Keratinocyte (primary cell): ENCODE results near the gene GOLT1A. TPM values are rescaled to one million over a fixed set of nuclear protein-coding genes. Genes with fewer than 3 reads are reported as not detected.

Experiments
- DNase-seq: peaks from one replicate; pipeline ENCODE4 v3.0.0-alpha.2; 2011; ENCODE audit warnings: low read depth, missing footprints, low spot score
- FAIRE-seq: peaks from 2 replicates; lab custom pipeline; 2011; peaks lifted over from hg19 to GRCh38; lab: Jason Lieb, UNC
- H2AFZ ChIP-seq: 2 replicates; pipeline ENCODE4 v1.6.0; 2012; ENCODE audit warnings: low read length, control low read depth, inconsistent platforms; ENCODE audit not compliant: control insufficient read depth
- H3K27ac ChIP-seq: 2 replicates; pipeline ENCODE4 v1.5.1; 2011; ENCODE audit warnings: low read length; ENCODE audit not compliant: control insufficient read depth, insufficient read depth
- H3K27me3 ChIP-seq: 3 replicates; pipeline ENCODE4 v1.6.0; 2011; ENCODE audit warnings: low read length; ENCODE audit not compliant: control insufficient read depth, insufficient read depth; ENCODE audit errors: extremely low read depth
- H3K36me3 ChIP-seq, 2 experiments: 2 replicates in 1 of 2; 3 replicates in 1 of 2; pipeline ENCODE4 v1.5.1; 2011; ENCODE audit warnings: low read length in 2 of 2, mild to moderate bottlenecking in 1 of 2; ENCODE audit not compliant: control insufficient read depth in 2 of 2, insufficient read depth in 2 of 2; ENCODE audit errors: extremely low read depth in 1 of 2
- H3K4me1 ChIP-seq: 3 replicates; pipeline ENCODE4 v1.5.1; 2011; ENCODE audit warnings: low read length; ENCODE audit not compliant: control insufficient read depth, insufficient read depth; ENCODE audit errors: extremely low read depth
- H3K4me2 ChIP-seq: 3 replicates; pipeline ENCODE4 v1.6.0; 2011; ENCODE audit warnings: low read depth, low read length; ENCODE audit not compliant: control insufficient read depth, insufficient read depth; ENCODE audit errors: extremely low read depth
- H3K4me3 ChIP-seq, 3 experiments: fragments of 200-600 bp in 1 of 3; sonication (generic) in 1 of 3; 2 replicates in 2 of 3; 3 replicates in 1 of 3; pipeline ENCODE4 v1.5.1; 2011 to 2016; ENCODE audit warnings: low read length in 3 of 3, mild to moderate bottlenecking in 3 of 3, control low read depth in 2 of 3, inconsistent platforms in 1 of 3, low read depth in 1 of 3, mixed read lengths in 1 of 3, mixed run types in 1 of 3, moderate library complexity in 1 of 3; ENCODE audit not compliant: control insufficient read depth in 2 of 3, insufficient read depth in 2 of 3; ENCODE audit errors: extremely low read depth in 1 of 3
- H3K79me2 ChIP-seq: 2 replicates; pipeline ENCODE4 v1.6.0; 2012; ENCODE audit warnings: low read length; ENCODE audit not compliant: control insufficient read depth, insufficient read depth
- H3K9ac ChIP-seq: 3 replicates; pipeline ENCODE4 v1.6.0; 2011; ENCODE audit warnings: low read length; ENCODE audit not compliant: control insufficient read depth, insufficient read depth; ENCODE audit errors: extremely low read depth
- H3K9me1 ChIP-seq: 3 replicates; pipeline ENCODE4 v1.6.0; 2011; ENCODE audit warnings: low read length; ENCODE audit not compliant: control insufficient read depth, insufficient read depth; ENCODE audit errors: extremely low read depth
- H3K9me3 ChIP-seq: 2 replicates; pipeline ENCODE4 v1.5.1; 2012; ENCODE audit warnings: low read depth, low read length; ENCODE audit not compliant: control insufficient read depth
- H4K20me1 ChIP-seq: 3 replicates; pipeline ENCODE4 v1.6.0; 2011; ENCODE audit warnings: low read length; ENCODE audit not compliant: control insufficient read depth, insufficient read depth; ENCODE audit errors: extremely low read depth
- EZH2 ChIP-seq: IDR thresholded peaks from one replicate; pipeline ENCODE4 v1.6.1; 2012; ENCODE audit warnings: inconsistent platforms, mild to moderate bottlenecking, low read length, moderate library complexity
- dilution Hi-C: fragments of 300-500 bp; cut with MboI; formaldehyde crosslinking; loops from one replicate; pipeline ENCODE4 v1.7.0; 2020; ENCODE audit warnings: low sequenced_read_pairs; ENCODE audit not compliant: extremely low pct_ligation_motif_present
- polyA plus RNA-seq, 5 experiments: library from polyadenylated mRNA; depleted of rRNA in 3 of 5; stranded (reverse) in 3 of 5; stranded (forward) in 1 of 5; unstranded in 1 of 5; fragments of >200 nt; gene quantifications; 1 replicate in 1 of 5; 2 replicates in 3 of 5; 3 replicates in 1 of 5; pipeline versions ENCODE4 v1.2.1 to v1.2.3, GENCODE V29; 2011 to 2012; ENCODE audit warnings: missing spikeins in 2 of 5, low read depth in 1 of 5, low replicate concordance in 1 of 5
- TF ChIP-seq, protein P1 (sequence below), 3 experiments: IDR thresholded peaks in 1 of 3; conservative IDR thresholded peaks in 1 of 3; optimal IDR thresholded peaks in 1 of 3; 2 replicates in 2 of 3; 3 replicates in 1 of 3; pipeline versions ENCODE3 to v1.5.1; 2011; ENCODE audit warnings: low read length in 3 of 3, mild to moderate bottlenecking in 3 of 3, moderate library complexity in 2 of 3, control low read depth in 1 of 3, inconsistent platforms in 1 of 3; ENCODE audit not compliant: insufficient read depth in 2 of 3; ENCODE audit errors: extremely low read depth in 1 of 3

Gene GOLT1A
- polyA plus RNA-seq, 1 donor (not counting 4 experiments of a cell fraction or from before 2014, with no cell fraction given) = 0.46 TPM

DNA sequence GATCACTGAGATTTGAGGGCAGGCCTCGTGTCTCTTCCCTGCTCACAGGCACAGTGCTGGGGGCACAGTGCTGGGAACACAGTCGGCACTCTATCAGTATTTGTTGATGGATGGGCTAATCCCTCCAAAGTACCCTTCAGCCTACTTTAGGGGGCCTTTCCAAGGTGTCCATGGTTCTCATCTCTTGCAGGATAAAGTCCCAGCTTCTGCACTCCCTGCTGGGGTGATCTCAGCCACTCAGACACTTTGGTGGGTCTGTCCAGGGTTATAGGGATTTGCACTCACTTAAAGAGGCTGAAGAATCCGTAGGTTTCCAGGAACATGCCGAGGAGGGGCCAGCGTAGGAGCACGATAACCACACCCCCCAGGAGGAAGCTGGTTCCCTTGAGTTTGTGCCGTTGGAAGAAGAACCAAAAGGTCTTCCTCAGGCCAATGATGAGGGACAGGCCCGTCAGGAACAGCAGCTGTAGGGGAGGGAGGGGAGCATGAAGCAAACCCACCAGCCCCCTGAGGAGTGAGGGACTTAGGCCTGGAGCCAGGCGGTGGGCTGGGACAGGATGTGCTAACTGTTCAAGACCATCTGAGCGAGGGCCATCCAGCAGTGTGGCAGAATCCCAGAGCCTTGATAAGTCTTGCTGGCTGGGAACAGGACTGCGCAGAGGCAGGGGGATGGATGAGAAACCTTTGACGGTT lies 12.3 kb downstream of the GOLT1A start:
- Histone ChIP-seq H3K27ac (no peak overlapping the region), H4K20me1 (no peaks in the 10 kb centered on the region), H3K4me2 (no peak overlapping the region), H3K36me3 (no peaks in the 10 kb centered on the region), H3K79me2 (no peaks in the 10 kb centered on the region), H3K27me3 (no peaks in the 10 kb centered on the region), H3K9me1 (no peaks in the 10 kb centered on the region), H3K9me3 (no peaks in the 10 kb centered on the region), H2AFZ (no peak overlapping the region), H3K4me3 (no peak overlapping the region), H3K9ac (no peak overlapping the region), H3K4me1 (peaks cover 17% of the 10 kb centered on the region)
- TF ChIP-seq, protein P1, sequence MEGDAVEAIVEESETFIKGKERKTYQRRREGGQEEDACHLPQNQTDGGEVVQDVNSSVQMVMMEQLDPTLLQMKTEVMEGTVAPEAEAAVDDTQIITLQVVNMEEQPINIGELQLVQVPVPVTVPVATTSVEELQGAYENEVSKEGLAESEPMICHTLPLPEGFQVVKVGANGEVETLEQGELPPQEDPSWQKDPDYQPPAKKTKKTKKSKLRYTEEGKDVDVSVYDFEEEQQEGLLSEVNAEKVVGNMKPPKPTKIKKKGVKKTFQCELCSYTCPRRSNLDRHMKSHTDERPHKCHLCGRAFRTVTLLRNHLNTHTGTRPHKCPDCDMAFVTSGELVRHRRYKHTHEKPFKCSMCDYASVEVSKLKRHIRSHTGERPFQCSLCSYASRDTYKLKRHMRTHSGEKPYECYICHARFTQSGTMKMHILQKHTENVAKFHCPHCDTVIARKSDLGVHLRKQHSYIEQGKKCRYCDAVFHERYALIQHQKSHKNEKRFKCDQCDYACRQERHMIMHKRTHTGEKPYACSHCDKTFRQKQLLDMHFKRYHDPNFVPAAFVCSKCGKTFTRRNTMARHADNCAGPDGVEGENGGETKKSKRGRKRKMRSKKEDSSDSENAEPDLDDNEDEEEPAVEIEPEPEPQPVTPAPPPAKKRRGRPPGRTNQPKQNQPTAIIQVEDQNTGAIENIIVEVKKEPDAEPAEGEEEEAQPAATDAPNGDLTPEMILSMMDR (optimal IDR thresholded peaks at IDR 0.05 in 1 of 3, IDR thresholded peaks at IDR 0.05 in 1 of 3, conservative IDR thresholded peaks at IDR 0.05 in 1 of 3; ENCODE audit: extremely low read depth in 1 of 3, insufficient read depth in 2 of 3, low read length in 3 of 3) = no peak
- TF ChIP-seq EZH2 = no peak
- no peak for FAIRE-seq
- no peak for DNase-seq
- dilution Hi-C loops = no loop called here

DNA sequence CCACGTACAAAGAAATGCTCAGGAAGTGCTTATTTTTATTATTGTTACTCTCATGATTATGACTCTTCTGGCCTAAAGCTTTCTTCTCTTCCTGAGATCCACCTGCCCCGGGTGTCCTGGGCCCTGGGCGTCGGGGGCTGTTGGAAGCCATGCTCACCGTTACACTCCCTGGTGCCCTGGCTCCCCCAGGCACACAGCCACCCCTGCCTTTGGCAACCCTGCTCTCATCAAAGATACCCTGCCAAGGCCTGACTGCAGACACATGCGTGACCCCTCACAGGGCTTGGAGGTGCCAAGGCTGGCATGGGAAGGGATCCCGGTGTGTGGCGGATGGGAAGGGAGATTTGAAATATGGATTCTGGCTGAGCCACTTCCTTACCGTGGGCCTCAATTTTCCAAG lies 14.2 kb downstream of the GOLT1A start:
- H3K4me1 ChIP-seq = peaks cover 20% of the 10 kb centered on the region
- H4K20me1 ChIP-seq = no peaks in the 10 kb centered on the region
- no peaks in the 10 kb centered on the region for H3K79me2 ChIP-seq
- H3K9me1 ChIP-seq = no peaks in the 10 kb centered on the region
- no peaks in the 10 kb centered on the region for H3K9me3 ChIP-seq
- TF ChIP-seq, protein P1 (optimal IDR thresholded peaks at IDR 0.05 in 1 of 3, IDR thresholded peaks at IDR 0.05 in 1 of 3, conservative IDR thresholded peaks at IDR 0.05 in 1 of 3; ENCODE audit: extremely low read depth in 1 of 3, insufficient read depth in 2 of 3, low read length in 3 of 3) = no peak
- peak overlapping the region; percentile 5 for H2AFZ ChIP-seq
- dilution Hi-C loops = no loop called here
- H3K27me3 ChIP-seq = peaks cover 2% of the 10 kb centered on the region
- H3K4me2 ChIP-seq = no peak overlapping the region
- H3K4me3 ChIP-seq = no peak overlapping the region
- H3K9ac ChIP-seq = no peak overlapping the region
- H3K36me3 ChIP-seq = no peaks in the 10 kb centered on the region
- no peak for DNase-seq
- H3K27ac ChIP-seq = peak overlapping the region; percentile 78
- FAIRE-seq = no peak
